ENCODE results near the gene DLG2. TPM values are rescaled to one million over a fixed set of nuclear protein-coding genes. Genes with fewer than 3 reads are reported as not detected.
"Not testable (repeated sequence)": the region's sequence is repeated elsewhere in the genome, so short reads cannot be mapped to it uniquely, and the experiment has no call there.

DLG2 gene
- total RNA-seq, 1 experiment from 2014 or later: 17.5 TPM

DNA sequence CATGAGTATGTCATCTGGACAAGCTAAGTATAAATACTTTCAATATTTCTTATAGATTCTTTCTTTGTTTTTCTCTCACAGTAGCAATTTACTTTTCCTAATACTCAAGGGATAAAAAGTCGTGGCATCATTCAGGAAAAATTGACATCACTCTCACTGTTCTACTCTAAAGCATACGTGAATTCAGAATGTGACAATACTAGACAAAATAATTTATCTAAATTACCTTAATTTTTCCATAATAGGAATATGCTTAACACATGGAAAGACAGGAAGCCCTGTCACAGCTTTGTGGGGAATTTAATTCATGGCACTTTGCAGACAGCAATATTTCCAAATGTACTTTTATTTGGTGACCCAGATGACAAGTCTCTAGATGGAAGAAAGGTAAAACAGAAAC lies 394.6 kb downstream of the DLG2 start:
- ChIA-PET POLR2A (no interaction called here), CTCF (no interaction called here)
- TF ChIP-seq, protein P1, sequence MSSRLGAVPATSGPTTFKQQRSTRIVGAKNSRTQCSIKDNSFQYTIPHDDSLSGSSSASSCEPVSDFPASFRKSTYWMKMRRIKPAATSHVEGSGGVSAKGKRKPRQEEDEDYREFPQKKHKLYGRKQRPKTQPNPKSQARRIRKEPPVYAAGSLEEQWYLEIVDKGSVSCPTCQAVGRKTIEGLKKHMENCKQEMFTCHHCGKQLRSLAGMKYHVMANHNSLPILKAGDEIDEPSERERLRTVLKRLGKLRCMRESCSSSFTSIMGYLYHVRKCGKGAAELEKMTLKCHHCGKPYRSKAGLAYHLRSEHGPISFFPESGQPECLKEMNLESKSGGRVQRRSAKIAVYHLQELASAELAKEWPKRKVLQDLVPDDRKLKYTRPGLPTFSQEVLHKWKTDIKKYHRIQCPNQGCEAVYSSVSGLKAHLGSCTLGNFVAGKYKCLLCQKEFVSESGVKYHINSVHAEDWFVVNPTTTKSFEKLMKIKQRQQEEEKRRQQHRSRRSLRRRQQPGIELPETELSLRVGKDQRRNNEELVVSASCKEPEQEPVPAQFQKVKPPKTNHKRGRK (CRISPR knock-in tag; IDR thresholded peaks at IDR 0.05; ENCODE audit: borderline replicate concordance): no peak
- TF ChIP-seq KAT7 (CRISPR knock-in tag; IDR thresholded peaks at IDR 0.05; ENCODE audit: borderline replicate concordance): no peak
- no peak for TF ChIP-seq MYBL2 (CRISPR knock-in tag; IDR thresholded peaks at IDR 0.05)
- no peak for TF ChIP-seq TP53 (CRISPR knock-in tag; IDR thresholded peaks at IDR 0.05)
- TF ChIP-seq NFYB (CRISPR knock-in tag; conservative IDR thresholded peaks at IDR 0.05; ENCODE audit: low read depth): no peak
- TF ChIP-seq ESRRA (CRISPR knock-in tag; IDR thresholded peaks at IDR 0.05; ENCODE audit: borderline replicate concordance): no peak
- no peak for TF ChIP-seq ZNF416 (CRISPR knock-in tag; IDR thresholded peaks at IDR 0.05)
- Mint-ChIP-seq H3K27ac (no peak overlapping the region), H3K36me3 (peaks cover 7% of the 10 kb centered on the region), H3K4me3 (no peak overlapping the region), H3K4me1 (peaks cover 20% of the 10 kb centered on the region), H3K27me3 (ENCODE audit: low read depth) (no peaks in the 10 kb centered on the region), H3K9me3 (peaks cover 14% of the 10 kb centered on the region)
- no peak for DNase-seq (ENCODE audit: low spot score)
- no peak for ATAC-seq

DNA sequence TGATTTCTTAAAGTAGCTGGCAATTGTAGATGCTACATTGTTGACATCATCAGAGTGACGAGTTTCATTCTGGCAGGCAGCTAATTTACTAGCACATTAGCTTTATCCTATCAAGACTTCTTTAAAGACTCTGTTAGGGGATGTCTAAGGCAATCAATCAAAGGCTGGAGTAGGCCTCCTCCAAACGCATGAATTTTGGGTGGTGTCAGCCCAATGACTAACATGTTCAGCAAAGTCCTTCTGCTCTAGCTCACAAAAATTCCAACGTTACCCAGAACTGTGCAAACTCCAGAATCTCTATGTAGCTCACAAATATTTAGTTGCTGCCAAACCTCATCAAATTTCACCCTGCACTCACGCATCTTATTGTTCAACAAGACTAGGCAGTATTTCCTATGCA lies 395.6 kb downstream of the DLG2 start:
- no peak for ATAC-seq
- Mint-ChIP-seq H3K27ac (no peak overlapping the region), H3K27me3 (ENCODE audit: low read depth) (no peaks in the 10 kb centered on the region), H3K9me3 (peaks cover 14% of the 10 kb centered on the region), H3K36me3 (peaks cover 7% of the 10 kb centered on the region), H3K4me3 (no peak overlapping the region), H3K4me1 (peaks cover 16% of the 10 kb centered on the region)
- CTCF ChIA-PET: no interaction called here
- POLR2A ChIA-PET: no interaction called here
- no peak for DNase-seq (ENCODE audit: low spot score)
- TF ChIP-seq, protein P2, sequence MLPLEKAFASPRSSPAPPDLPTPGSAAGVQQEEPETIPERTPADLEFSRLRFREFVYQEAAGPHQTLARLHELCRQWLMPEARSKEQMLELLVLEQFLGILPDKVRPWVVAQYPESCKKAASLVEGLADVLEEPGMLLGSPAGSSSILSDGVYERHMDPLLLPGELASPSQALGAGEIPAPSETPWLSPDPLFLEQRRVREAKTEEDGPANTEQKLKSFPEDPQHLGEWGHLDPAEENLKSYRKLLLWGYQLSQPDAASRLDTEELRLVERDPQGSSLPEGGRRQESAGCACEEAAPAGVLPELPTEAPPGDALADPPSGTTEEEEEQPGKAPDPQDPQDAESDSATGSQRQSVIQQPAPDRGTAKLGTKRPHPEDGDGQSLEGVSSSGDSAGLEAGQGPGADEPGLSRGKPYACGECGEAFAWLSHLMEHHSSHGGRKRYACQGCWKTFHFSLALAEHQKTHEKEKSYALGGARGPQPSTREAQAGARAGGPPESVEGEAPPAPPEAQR (CRISPR knock-in tag; IDR thresholded peaks at IDR 0.05): no peak
- TF ChIP-seq NFATC4 (CRISPR knock-in tag; IDR thresholded peaks at IDR 0.05) (no peak), KAT7 (CRISPR knock-in tag; IDR thresholded peaks at IDR 0.05; ENCODE audit: borderline replicate concordance) (no peak), TP53 (CRISPR knock-in tag; IDR thresholded peaks at IDR 0.05) (no peak), PRRX2 (CRISPR knock-in tag; IDR thresholded peaks at IDR 0.05) (no peak), ZNF121 (CRISPR knock-in tag; IDR thresholded peaks at IDR 0.05) (no peak), ZNF396 (CRISPR knock-in tag; IDR thresholded peaks at IDR 0.05; ENCODE audit: borderline replicate concordance) (no peak)
- TF ChIP-seq, protein P3, sequence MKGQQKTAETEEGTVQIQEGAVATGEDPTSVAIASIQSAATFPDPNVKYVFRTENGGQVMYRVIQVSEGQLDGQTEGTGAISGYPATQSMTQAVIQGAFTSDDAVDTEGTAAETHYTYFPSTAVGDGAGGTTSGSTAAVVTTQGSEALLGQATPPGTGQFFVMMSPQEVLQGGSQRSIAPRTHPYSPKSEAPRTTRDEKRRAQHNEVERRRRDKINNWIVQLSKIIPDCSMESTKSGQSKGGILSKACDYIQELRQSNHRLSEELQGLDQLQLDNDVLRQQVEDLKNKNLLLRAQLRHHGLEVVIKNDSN (CRISPR knock-in tag; IDR thresholded peaks at IDR 0.05): no peak
- TF ChIP-seq, protein P4, sequence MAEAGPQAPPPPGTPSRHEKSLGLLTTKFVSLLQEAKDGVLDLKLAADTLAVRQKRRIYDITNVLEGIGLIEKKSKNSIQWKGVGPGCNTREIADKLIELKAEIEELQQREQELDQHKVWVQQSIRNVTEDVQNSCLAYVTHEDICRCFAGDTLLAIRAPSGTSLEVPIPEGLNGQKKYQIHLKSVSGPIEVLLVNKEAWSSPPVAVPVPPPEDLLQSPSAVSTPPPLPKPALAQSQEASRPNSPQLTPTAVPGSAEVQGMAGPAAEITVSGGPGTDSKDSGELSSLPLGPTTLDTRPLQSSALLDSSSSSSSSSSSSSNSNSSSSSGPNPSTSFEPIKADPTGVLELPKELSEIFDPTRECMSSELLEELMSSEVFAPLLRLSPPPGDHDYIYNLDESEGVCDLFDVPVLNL (CRISPR knock-in tag; IDR thresholded peaks at IDR 0.05; ENCODE audit: borderline replicate concordance, low read depth): no peak
- TF ChIP-seq, protein P5, sequence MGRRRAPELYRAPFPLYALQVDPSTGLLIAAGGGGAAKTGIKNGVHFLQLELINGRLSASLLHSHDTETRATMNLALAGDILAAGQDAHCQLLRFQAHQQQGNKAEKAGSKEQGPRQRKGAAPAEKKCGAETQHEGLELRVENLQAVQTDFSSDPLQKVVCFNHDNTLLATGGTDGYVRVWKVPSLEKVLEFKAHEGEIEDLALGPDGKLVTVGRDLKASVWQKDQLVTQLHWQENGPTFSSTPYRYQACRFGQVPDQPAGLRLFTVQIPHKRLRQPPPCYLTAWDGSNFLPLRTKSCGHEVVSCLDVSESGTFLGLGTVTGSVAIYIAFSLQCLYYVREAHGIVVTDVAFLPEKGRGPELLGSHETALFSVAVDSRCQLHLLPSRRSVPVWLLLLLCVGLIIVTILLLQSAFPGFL (CRISPR knock-in tag; IDR thresholded peaks at IDR 0.05; ENCODE audit: borderline replicate concordance): no peak
- TF ChIP-seq, protein P6, sequence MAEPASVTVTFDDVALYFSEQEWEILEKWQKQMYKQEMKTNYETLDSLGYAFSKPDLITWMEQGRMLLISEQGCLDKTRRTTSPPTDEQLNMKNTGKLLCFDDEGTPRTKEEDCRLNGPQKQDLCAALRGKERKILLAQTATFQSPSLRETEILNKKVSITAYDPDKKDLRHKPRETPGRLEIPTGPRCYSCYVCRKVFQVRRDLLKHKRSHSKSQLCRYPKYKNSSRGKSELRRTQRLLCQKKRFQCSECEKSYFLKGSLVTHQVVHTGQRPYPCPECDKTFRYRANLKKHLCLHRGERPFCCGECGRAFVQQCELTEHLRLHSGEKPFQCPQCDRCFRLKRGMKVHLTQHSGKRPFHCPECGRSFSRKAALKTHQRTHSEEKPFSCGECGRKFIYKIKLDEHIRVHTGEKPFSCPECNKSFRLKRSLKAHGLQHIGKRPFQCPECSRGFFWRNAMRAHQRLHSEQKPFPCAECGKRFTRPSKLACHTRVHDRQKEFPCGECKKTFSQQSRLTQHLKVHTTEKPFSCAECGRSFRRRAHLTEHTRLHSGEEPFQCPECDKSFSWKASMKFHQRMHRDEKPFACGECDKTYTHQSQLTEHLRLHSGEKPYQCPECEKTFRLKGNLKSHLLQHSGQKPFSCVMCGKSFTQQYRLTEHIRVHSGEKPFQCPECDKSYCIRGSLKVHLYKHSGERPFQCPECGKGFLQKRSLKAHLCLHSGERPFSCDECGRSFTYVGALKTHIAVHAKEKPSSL (CRISPR knock-in tag; conservative IDR thresholded peaks at IDR 0.05): no peak
- TF ChIP-seq, protein P7, sequence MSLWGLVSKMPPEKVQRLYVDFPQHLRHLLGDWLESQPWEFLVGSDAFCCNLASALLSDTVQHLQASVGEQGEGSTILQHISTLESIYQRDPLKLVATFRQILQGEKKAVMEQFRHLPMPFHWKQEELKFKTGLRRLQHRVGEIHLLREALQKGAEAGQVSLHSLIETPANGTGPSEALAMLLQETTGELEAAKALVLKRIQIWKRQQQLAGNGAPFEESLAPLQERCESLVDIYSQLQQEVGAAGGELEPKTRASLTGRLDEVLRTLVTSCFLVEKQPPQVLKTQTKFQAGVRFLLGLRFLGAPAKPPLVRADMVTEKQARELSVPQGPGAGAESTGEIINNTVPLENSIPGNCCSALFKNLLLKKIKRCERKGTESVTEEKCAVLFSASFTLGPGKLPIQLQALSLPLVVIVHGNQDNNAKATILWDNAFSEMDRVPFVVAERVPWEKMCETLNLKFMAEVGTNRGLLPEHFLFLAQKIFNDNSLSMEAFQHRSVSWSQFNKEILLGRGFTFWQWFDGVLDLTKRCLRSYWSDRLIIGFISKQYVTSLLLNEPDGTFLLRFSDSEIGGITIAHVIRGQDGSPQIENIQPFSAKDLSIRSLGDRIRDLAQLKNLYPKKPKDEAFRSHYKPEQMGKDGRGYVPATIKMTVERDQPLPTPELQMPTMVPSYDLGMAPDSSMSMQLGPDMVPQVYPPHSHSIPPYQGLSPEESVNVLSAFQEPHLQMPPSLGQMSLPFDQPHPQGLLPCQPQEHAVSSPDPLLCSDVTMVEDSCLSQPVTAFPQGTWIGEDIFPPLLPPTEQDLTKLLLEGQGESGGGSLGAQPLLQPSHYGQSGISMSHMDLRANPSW (CRISPR knock-in tag; conservative IDR thresholded peaks at IDR 0.05; ENCODE audit: low read depth): no peak

DNA sequence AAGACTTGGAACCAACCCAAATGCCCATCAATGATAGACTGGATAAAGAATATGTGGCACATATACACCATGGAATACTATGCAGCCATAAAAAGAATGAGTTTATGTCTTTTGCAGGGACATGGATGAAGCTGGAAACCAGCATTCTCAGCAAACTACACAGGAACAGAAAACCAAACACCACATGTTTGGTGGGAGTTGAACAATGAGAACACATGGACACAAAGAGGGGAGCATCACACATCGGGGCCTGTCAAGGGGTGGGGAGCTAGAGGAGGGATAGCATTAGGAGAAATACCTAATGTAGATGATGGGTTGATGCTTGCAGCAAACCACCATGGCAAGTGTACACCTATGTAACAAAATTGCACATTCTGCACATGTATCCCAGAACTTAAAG lies 397.4 kb downstream of the DLG2 start:
- H3K36me3 Mint-ChIP-seq; DNase-seq (ENCODE audit: low spot score); POLR2A ChIA-PET; CTCF ChIA-PET; H3K4me1 Mint-ChIP-seq; H3K27me3 Mint-ChIP-seq (ENCODE audit: low read depth); H3K4me3 Mint-ChIP-seq; ATAC-seq; H3K27ac Mint-ChIP-seq: not testable (repeated sequence)
- peaks cover 14% of the 10 kb centered on the region for H3K9me3 Mint-ChIP-seq

All from WTC11 (cell line).